Tibial nerve (tissue), 4 donors: ENCODE results near the gene CXXC4.

Source experiments
- CTCF ChIP-seq, 5 experiments: fragments of 200-600 bp in 3 of 5; fragments of 450-650 bp in 2 of 5; sonication (generic) in 3 of 5; IDR thresholded peaks; one replicate each; pipeline ENCODE4 v1.5.1; 2016 to 2019; ENCODE audit warnings: antibody characterized with exemption in 5 of 5, mild to moderate bottlenecking in 3 of 5, moderate library complexity in 2 of 5
- EP300 ChIP-seq, 2 donors: sonication (generic); formaldehyde crosslinking; IDR thresholded peaks; one replicate each; pipeline ENCODE4 v1.6.1; 2017; ENCODE audit warnings: antibody characterized with exemption in 2 of 2, mild to moderate bottlenecking in 1 of 2

- TF ChIP-seq EP300 (IDR thresholded peaks at IDR 0.05) (no peak), CTCF (IDR thresholded peaks at IDR 0.05) (no peak)
Observed at GRCh38 chr4:104475652-104476051, 19.0 kb downstream of the CXXC4 start.
